Stimulated activated CD4-positive, alpha-beta T cell treated with anti-CD3 and anti-CD28 coated beads, Interleukin-4, amount 100 ng/mL, for 48 hours (primary cell): ENCODE measurements around the gene MIER2.

Experiments
- DNase-seq, 2 donors: peaks; one replicate each; pipeline ENCODE4 v3.0.0-alpha.2; 2020; ENCODE audit warnings: low read depth in 2 of 2

The MIER2 gene

GRCh38 chr19:330503-330902 is 14.1 kb downstream of the MIER2 start:
- DNase-seq: no peak

- no peak for DNase-seq
These were observed 14.7 kb downstream of the MIER2 start for GRCh38 chr19:329876-330275.

GRCh38 chr19:328025-328505 is 16.5 kb downstream of the MIER2 start:
- no peak for DNase-seq

- DNase-seq: no peak
These were observed 17.1 kb downstream of the MIER2 start for GRCh38 chr19:327291-328024.

GRCh38 chr19:326871-327270 is 17.7 kb downstream of the MIER2 start:
- no peak for DNase-seq

GRCh38 chr19:325937-326565 is 18.5 kb downstream of the MIER2 start:
- DNase-seq: no peak

GRCh38 chr19:325173-325936 is 19.2 kb downstream of the MIER2 start:
- DNase-seq: no peak

GRCh38 chr19:324716-325115 is 19.9 kb downstream of the MIER2 start:
- DNase-seq: no peak

GRCh38 chr19:322616-323015 is 22.0 kb downstream of the MIER2 start:
- DNase-seq: no peak

- DNase-seq: no peak
These were observed 26.2 kb downstream of the MIER2 start for GRCh38 chr19:318509-318774.

GRCh38 chr19:317710-318508 is 26.7 kb downstream of the MIER2 start:
- no peak for DNase-seq

GRCh38 chr19:315811-316210 is 28.8 kb downstream of the MIER2 start:
- no peak for DNase-seq

GRCh38 chr19:313988-314815 is 30.4 kb downstream of the MIER2 start:
- DNase-seq: no peak

- DNase-seq: no peak
These were observed 31.2 kb downstream of the MIER2 start for GRCh38 chr19:313169-313987.

- DNase-seq: no peak
These were observed 32.8 kb downstream of the MIER2 start for GRCh38 chr19:311813-312261.

- no peak for DNase-seq
These were observed 33.7 kb downstream of the MIER2 start for GRCh38 chr19:310781-311496.

- no peak for DNase-seq
These were observed 34.4 kb downstream of the MIER2 start for GRCh38 chr19:310141-310651.

- DNase-seq: no peak
These were observed 35.4 kb downstream of the MIER2 start for GRCh38 chr19:309206-309565.

GRCh38 chr19:308471-309205 is 36.0 kb downstream of the MIER2 start:
- no peak for DNase-seq
